SHP77 (cell line): Measurements from ENCODE around the gene NRXN3.
"Not testable (repeated sequence)": the region's sequence is repeated elsewhere in the genome, so short reads cannot be mapped to it uniquely, and the experiment has no call there.

Experiments
- DNase-seq, 2 experiments: peaks; one replicate each; lab custom pipeline; 2025; lab: John Stamatoyannopoulos, UW

NRXN3 gene

DNA sequence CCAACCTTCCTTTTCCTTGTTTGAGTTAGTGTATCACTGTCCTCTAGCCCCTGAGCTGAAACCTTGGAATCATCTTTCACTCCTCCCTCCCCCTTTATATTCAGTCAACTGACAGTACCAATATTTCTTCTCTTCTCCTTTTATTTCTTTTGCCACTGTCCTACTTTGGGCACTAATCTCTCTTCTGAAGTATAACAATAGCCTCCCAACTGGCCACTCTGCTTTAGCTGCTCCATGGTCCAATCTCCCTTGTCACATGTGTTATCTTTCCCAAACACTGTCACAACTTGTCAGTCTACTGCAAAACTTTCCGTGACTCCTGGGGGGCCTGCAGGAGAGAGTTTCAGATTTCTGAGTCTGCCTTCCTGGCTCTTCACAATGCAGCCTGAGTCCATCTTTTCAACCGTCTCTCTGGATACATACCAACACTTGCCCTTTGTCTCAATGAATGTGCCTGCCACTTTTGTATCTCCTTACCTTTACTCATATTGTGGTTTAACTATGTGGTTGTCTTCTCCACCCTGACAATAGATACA lies 1570.0 kb downstream of the NRXN3 start:
- DNase-seq, result no peak

DNA sequence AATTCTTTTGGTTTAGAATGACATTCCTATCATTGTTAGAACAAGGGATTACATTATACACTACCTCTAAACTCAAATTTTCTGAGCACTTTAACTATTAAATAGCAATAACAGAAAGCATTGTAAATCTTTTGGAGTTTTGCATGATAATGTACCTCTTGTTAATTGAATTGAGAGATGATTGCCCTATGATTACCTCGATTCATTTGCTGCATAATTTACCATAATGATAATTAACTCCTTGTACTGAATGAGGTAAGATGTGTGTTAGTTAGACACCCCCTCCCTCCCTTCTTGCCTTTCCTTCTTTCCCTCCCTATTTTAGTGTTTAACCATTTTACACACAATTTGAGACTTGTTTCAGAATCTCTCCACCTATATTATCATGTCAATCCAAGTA lies 1572.0 kb downstream of the NRXN3 start:
- DNase-seq, result no peak

DNA sequence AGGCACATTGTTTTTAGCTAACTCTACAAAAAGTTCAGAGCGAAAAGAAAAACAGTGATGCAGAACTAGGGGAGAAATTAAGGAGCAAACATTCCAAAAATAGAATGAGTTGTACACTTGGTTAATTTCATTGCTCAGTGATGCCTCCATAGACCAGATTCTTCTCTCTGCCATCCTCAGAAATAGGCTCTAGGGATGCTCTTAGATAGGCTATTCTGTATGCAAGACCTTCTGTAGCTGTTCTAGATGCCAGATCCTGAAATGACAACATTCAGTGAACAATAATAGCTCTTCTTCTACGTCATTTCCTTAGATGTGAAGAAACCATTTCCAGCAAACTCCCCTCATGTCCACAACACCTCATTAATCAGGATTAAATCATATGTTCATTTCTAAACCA lies 1574.9 kb downstream of the NRXN3 start:
- no peak for DNase-seq

DNA sequence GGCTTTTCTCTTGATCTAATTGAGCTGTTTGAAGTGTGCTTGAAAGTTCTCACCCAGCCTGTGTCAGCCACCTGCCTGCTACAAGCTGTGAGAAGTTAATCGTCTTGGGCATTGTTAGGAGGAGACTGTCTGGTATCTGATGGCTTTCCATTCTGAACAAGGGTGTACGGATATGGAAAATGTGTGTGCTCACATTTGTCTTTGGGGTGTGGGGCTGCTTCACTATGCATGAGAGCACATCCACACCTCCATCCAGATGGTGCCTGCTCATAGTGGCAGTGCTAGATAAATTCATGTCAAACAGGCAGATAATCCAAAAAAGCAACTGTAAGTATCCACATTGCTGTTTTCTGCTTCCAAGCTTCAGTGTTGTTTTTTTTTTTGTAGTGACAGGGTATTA lies 1578.9 kb downstream of the NRXN3 start:
- DNase-seq, result no peak

DNA sequence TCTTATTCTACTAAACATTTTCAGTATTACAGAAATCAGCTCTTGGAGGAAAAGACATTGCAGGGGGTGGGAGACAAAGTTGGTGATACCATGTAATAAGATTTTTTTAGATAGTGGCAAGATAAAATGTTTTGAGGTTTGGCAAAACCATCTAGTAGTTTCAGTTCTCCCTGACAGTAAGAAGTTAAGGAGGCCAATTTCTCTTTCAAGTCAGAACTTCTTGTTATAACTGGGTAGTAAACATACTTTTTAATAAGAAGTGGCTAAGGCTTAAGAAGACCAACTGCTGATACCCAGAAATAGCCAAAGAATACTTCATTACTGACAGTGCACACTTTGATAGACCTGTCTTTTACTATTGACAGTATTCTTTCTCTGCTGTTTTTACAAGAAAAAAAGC lies 1588.8 kb downstream of the NRXN3 start:
- no peak for DNase-seq

GRCh38 chr14:79764323-79764722 lies 1594.2 kb downstream of the NRXN3 start:
- DNase-seq, result no peak

DNA sequence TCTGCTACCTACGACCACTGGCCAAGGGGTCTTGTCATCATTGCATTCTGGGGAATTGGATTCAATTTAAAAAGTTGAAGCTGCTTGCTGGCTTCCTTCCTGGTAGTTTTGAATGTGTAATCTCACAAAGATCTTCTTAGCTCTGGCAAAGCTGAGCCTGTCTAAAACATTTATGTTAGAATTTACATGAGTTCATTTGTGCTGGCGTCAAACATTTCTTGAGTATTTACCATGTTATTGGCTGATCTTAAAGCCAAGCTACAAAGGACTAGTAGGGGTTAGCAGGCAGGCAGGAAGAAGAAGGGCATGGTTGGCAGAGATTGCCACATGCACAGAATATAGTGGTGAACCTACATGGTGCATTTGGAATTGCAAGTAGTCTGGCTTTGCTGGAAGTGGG lies 1596.3 kb downstream of the NRXN3 start:
- no peak for DNase-seq

DNA sequence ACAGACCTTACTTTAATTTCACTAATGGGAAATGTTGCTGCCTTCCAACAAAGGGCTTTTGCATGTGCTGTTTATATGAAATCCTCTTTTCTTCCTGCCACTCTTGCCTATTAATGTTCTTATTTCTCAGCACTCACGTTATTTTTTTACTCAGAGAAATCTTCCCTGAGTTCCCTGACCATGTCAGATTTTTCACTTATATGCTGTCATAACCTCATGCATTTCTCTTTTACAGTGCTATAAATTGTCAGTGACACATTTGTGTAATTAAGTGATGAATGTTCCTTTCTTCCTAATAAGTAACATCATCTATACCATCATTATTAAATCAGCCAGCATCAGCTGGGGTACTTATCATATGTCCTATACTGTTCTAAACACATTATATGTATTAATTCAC lies 1597.1 kb downstream of the NRXN3 start:
- DNase-seq, result no peak

DNA sequence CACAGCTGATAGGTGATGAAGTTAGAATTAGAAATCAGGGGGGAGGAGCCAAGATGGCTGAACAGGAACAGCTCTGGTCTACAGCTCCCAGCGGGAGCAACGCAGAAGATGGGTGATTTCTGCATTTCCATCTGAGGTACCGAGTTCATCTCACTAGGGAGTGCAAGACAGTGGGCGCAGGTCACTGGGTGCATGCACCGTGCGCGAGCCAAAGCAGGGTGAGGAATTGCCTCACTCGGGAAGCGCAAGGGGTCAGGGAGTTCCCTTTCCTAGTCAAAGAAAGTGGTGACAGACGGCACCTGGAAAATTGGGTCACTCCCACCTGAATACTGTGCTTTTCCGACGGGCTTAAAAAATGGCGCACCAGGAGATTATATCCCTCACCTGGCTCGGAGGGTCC lies 1597.5 kb downstream of the NRXN3 start:
- not testable (repeated sequence) for DNase-seq

GRCh38 chr14:79781882-79782281 lies 1611.7 kb downstream of the NRXN3 start:
- DNase-seq, result no peak

- DNase-seq, result no peak
Measured at GRCh38 chr14:79783041-79783440, 1612.9 kb downstream of the NRXN3 start.

GRCh38 chr14:79786522-79786921 lies 1616.3 kb downstream of the NRXN3 start:
- DNase-seq, result no peak

DNA sequence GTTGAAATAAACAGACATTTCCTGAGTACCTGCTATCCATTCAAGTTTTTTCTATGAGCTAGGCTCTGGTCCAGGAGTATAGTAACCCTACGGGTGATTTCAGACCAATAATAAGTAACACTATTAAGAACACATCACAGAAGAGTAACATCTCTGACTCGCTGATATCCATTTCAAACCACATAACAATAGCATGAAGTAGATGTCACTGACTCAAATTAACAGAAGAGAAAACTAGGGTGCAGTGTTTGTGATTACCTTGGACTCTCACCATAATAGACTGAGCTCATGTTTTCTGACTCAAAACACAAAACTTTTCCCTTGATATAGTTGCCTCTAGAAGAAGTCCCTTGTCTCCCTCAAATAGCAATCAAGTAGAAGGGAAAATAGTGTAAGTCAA lies 1618.2 kb downstream of the NRXN3 start:
- DNase-seq, result no peak

DNA sequence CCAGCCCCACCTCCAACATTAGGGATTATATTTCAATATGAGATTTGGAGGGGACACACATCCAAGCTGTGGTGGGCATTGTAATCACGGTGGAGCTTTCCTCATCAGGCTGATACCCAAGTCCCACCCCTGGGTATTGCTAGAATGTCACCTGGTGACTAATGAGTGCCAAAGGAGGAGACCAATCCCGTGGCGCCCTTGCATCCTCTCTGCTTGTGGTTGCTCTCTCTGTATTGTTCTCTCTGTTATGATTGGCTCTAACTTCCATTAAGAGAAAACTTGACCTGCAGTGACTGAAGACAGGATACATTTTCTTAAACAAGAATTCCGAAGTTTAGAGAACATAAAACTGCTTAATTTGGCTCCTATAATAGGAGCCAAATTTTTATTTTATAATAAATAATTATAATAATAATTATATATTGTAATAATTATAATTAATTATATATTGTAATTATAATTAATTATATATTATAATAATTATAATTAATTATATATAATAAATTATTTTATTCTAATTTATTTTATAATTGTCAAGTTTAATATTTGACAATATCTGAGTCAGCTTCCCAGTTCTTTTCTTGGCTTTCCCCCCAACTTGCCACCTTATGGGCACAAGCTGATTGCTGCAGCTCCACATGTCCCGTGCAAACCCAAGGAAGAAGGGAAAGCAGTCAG lies 1621.0 kb downstream of the NRXN3 start:
- DNase-seq, result no peak

- no peak for DNase-seq
Measured at GRCh38 chr14:79802093-79802492, 1631.9 kb downstream of the NRXN3 start.

DNA sequence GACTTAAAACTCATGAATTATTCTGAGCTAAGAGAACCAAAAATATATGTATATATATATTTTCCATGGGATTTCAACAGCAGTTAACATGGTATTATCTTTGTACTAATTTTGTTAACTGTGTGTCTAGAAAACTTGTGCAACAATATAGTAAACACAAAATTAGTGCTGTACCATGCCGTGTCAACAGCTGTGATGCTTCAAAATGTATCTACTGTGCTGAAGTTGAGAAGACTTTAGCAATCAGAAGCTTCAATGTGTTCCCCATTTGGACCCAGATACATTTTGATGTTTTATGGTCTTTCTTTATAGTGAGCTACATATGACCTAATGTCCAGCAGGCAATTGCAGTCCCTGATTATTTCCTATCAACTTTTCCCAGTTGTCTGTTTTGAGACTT lies 1635.5 kb downstream of the NRXN3 start:
- no peak for DNase-seq

GRCh38 chr14:79809849-79810612 lies 1639.9 kb downstream of the NRXN3 start:
- no peak for DNase-seq

DNA sequence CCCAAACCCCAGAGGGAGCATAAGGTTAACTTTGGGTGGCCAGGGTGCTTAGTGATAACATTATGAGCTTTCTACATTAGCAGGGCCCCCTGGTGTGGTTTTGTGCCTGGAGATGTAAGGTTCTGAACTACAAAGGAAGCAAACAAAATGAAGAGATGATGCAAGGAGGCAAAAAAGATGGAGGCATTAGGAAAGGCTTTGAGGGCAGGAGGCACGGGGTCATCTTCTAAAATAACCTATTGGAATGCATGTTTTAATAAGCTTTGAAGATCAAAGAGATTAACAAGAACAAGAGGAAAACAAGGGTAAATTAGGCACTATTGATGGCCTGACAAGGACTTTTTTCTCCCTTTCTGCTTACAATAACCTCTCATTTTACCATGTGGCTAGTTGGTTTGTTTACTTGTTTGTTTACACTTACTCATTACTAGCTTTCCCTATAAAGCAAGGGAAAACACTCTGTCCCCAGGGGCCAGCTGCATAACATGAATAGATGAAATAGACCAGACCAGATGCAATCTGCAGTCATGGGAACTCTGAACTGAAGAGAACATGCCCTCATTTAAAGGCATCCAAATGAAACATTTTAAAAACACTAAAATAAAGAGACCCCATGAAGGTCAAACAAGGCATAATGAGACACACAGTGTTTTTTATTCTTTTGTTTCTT lies 1650.8 kb downstream of the NRXN3 start:
- DNase-seq, result no peak

DNA sequence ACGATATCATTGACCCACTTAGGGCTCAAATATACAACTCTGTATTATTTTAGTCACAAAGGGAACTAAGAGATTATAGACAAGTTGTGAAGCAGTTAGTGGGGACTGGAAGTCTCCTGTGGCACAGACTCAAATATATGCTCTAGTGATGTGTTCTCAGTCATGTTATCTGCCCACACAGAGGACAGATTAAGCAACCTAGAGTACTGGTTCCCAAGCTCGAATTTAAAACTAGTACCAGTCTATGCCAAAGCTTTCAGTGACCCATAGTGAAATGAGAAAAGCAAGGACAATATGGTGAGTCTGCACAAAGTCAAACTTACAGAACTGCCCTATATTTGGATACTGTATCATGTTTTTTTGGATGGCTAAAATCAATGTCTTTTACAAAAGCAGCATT lies 1651.9 kb downstream of the NRXN3 start:
- DNase-seq, result no peak

GRCh38 chr14:79825046-79825521 lies 1654.9 kb downstream of the NRXN3 start:
- DNase-seq, result no peak

- no peak for DNase-seq
Measured at GRCh38 chr14:79826362-79826761, 1656.2 kb downstream of the NRXN3 start.

GRCh38 chr14:79829405-79830166 lies 1659.4 kb downstream of the NRXN3 start:
- DNase-seq, result no peak
